GM21737 (cell line): Measurements from ENCODE around the gene MPP4.

ENCODE experiments used
- ATAC-seq: cut with Tn5 transposase; IDR thresholded peaks from one replicate; pipeline ENCODE4 v1.9.1; 2021; ENCODE audit warnings: mild to moderate bottlenecking, moderate library complexity; ENCODE audit not compliant: unreplicated experiment

MPP4 gene

DNA sequence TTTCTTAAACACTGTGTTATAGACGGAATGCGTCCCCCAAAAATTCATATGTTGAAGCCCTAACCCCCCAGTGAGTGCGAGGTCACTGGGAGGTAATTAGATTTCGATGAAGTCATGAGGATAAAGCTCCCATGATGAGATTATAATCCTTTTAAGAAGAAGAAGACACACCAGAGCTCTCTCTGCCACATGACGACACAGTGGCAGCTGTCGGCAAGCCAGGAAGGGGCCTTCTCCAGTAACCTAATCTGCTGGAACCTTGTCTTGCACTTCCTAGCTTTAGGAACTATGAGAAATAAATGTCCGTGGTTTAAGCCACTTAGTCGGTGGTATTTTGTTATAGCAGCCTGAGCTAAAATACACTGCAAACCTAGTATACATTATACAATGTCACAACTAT lies 67.4 kb downstream of the MPP4 start:
- no peak for ATAC-seq

DNA sequence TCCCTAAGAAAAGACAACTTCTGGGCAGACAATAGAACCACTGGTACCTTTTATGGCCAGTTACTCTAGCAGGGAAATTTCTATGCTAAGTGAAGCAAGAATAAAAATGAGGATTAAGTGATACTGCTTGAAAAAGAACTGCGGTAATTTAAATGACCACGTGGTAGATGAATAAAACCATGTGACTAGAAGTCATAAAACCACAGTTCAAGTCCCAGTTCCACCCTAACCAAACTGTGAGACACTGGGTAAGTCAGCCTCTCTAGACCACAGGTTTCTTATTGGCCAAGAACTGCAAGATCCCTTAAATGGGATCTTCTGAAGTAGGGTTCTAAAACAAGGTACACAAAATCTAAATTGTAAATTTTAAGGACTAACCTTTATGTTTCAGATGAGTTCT lies 67.9 kb downstream of the MPP4 start:
- no peak for ATAC-seq

DNA sequence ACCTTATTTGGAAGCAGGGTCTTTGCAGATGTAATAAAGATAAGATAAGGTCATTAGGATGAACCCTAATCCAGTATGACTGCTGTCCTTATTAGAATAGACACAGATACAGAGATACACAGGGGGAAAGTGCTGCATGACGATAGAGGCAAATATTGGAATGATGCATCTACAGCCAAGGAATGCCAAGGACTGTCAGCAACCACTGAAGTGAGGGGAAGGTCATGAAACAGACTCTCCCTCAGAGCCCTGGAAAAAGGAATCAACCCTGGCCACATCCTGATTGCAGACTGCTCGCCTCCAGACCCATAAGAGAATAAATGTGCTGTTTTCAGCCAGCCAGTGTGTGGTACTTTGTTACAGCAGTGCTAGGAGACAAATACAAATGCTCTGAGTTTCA lies 69.9 kb downstream of the MPP4 start:
- ATAC-seq, result no peak

DNA sequence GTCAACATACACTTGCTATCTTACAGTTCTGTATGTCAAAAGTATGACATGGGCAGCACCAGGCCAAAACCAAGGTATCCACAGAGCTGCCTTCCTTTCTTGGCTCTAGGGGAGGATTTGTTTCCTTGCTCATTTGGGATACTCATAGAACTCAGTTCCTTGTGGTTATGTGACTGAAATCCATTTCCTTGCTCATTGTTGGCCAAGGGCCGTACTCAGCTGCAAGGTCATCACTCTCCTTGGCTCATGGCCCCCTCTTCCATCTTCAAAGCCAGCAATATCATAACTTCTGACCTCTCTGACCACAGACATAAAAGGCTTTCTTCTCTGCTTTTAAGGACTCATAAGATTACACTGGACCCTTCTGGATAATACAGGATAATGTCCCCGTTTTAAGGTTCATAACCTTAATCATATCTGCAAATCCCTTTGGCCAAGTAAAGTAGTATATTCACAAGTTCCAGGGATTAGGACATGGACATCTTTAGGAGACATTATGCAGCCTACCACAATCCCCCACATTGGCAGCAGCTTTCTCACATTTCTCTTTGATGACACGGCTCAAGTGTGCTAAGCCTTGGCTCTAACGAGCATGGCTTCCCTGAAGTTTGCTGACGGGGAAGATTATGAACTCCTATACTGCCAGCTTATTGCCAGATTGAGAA lies 76.0 kb downstream of the MPP4 start:
- ATAC-seq, result no peak

DNA sequence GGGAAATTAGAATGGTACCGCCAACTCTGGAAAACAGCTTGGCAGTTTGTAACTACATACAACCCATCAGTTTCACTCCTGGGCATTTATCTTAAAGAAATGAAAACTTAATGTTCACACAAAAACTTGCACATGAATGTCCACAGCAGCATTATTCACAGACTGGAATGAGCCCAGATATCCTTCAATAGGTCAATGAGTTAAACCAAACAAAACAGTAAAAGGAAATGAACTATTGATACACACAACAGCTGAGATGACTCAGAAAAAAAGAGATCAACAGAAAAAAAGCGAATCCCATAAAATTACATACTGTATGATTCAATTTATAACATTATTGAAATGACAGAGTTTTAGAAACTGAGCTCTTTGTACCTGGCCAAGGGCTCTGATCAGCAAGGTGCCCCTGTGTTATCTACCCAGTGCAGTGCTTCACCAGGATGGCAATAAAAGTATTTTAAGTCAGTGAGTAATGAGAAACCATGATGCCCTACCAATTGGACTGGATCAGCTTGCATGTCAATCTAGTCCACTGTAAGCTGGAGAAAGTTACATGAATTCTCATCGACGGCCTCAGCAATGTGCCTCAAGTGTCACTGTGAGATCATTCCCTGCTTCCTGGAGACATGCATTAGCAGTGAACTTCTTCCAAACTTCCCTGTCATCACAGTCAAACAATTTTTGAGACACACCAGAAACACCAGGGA lies 77.0 kb downstream of the MPP4 start:
- no peak for ATAC-seq

DNA sequence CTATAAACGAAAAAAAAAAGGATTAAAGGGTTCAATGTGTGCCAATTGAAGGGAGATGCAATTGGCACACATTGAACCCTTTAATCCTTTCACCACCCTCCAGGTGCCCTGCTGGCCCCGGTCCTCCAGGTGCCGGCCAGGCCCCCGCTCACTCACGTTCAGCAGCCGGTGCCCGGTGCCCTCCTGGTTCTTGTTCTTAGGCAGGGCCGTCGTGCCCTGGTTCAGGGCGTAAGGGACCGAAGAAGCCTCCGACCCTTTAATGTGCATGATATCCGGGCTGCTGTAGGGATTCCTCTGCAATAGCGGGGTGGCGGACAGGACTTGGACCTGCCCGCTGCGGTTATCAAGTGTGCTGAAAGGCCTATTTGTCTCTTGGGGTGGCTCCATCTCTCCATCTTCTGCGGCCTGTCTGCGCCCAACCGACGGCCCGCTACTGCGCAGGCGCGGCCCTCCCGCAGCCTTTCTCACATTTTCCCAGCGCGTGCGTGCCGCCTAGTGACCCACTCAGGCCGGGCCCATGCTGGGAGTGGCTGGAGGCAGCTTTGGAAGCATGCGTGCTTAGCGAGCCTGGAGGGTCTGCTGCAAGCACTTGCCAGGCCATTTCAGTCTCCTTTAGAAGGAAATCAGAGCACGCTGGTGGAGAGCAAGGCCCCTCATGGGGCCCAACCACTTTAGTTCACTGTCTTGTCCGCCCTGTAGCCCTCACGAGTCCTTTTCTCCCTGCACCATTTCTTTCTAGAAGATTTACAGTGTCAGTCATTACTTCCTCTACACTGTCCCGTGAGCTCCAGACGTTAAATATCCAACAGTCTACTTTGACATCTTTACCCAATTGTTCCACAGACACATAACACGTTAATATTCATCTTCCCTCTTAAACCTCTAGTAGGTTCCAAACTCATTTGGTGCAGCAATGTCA lies 79.4 kb downstream of the MPP4 start:
- no peak for ATAC-seq

DNA sequence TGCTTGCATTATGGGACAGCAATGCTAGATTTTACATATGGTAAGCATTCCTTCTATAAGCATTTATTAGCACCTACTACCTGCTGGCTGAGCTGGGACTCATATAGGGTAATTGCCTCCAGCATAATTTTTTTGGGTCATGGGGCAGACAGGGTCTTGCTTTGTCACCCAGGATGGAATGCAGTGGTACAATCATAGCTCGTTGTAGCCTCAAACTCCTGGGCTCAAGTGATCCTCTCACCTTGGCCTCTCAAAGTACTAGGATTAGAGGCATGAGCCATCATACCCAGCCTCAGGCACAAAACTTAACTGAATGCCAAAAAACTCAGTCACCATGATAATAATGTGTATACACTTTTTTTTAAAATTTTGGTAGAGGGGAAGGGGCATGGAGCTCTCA lies 90.4 kb downstream of the MPP4 start:
- no peak for ATAC-seq

DNA sequence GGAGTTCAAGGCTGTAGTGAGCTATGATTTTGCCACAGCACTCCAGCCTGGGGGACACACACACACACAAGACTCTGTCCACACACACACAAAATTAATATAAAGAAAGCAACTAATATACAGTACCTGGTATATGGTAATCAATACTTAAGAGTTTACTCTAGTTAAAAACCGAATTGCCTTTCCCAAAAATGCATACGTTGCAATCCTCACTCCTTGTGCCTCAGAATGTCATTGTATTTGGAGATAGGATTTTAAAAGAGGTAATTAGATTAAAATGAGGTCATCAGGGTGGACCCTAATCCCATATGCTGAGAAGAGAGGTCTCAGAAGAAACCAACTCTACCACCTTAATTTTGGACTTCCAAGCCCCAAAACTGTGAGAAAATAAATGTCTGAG lies 90.9 kb downstream of the MPP4 start:
- ATAC-seq, result no peak

DNA sequence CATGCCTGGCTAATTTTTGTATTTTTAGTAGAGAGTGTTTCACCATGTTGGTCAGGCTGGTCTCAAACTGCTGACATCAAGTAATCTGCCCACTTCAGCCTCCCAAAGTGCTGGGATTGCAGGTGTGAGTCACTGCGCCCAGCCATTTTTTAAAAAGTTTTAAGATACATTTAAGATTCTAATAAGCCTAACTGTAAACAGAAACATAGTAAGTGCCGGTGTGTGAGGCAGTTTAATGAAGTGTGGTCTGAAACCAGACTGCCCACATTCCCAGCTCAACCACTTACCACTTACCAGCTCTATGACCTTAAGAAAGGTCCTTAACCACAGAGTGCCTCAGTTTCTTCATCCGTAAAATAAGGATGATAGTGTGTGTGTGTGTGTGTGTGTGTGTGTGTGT lies 97.5 kb downstream of the MPP4 start:
- ATAC-seq, result no peak

DNA sequence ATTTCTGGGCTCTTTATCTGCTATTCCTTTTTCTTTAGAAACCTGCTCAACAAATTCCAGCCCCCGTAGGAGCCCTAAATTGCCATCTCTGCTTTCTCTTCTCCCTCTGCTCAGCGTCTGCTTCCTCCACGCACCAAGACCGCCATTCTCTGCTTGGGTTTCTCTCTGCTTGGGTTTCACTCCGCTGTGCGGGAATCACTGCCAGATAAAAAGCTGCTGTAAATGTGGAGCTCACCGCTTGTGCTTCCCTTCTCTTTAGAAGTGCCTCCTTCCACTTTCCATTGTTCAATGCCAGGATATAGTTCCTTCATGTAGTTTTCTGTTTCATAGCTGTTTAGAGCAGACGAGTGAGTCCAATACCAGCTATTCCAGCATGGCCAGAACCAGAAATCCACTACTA lies 101.0 kb downstream of the MPP4 start:
- no peak for ATAC-seq
